Measurements from ENCODE around the gene C1QL4.
"Not testable (repeated sequence)": the region's sequence is repeated elsewhere in the genome, so short reads cannot be mapped to it uniquely, and the experiment has no call there.

C1QL4 gene

GRCh38 chr12:49336645-49337584 lies at the start of gene C1QL4:
C1QL4 (minus strand) TSS chr12:49337188; CDS start chr12:49336477, 711 bp downstream.
- DNase-seq, result peak; percentile 83 to 89

- DNase-seq, result not testable (repeated sequence)
These were observed 43.2 kb upstream of the C1QL4 start for GRCh38 chr12:49380184-49380583.

GRCh38 chr12:49377386-49377785 lies 40.4 kb upstream of the C1QL4 start:
- DNase-seq, result no peak

- no peak for DNase-seq
These were observed 38.4 kb upstream of the C1QL4 start for GRCh38 chr12:49375406-49375805.

- no peak for DNase-seq
These were observed 33.6 kb upstream of the C1QL4 start for GRCh38 chr12:49370539-49370938.

GRCh38 chr12:49369411-49370145 lies 32.6 kb upstream of the C1QL4 start:
- DNase-seq, result peak in 1 of 2 donors; percentile 14

GRCh38 chr12:49368240-49368600 lies 31.2 kb upstream of the C1QL4 start:
- DNase-seq, result no peak

GRCh38 chr12:49367381-49368239 lies 30.6 kb upstream of the C1QL4 start, which contains the start of gene SPATS2:
SPATS2 (plus strand) TSS chr12:49367462; CDS start chr12:49461013, 93,551 bp downstream.
- no peak for DNase-seq

GRCh38 chr12:49366652-49367380 lies 29.8 kb upstream of the C1QL4 start:
- peak; percentile 87 to 88 for DNase-seq

GRCh38 chr12:49366096-49366651 lies 29.2 kb upstream of the C1QL4 start:
- no peak for DNase-seq

- DNase-seq, result no peak
These were observed 28.6 kb upstream of the C1QL4 start for GRCh38 chr12:49365542-49365941.

GRCh38 chr12:49364989-49365388 lies 28.0 kb upstream of the C1QL4 start:
- DNase-seq, result no peak

- no peak for DNase-seq
These were observed 25.1 kb upstream of the C1QL4 start for GRCh38 chr12:49362077-49362476.

- no peak for DNase-seq
These were observed 22.7 kb upstream of the C1QL4 start for GRCh38 chr12:49359671-49360070.

- peak; percentile 70 to 79 for DNase-seq
These were observed 21.6 kb upstream of the C1QL4 start for GRCh38 chr12:49358483-49359141.

GRCh38 chr12:49357103-49357678 lies 20.2 kb upstream of the C1QL4 start:
- DNase-seq, result peak in 1 of 2 donors; percentile 38

- no peak for DNase-seq
These were observed 18.9 kb upstream of the C1QL4 start for GRCh38 chr12:49355913-49356312.

GRCh38 chr12:49352351-49352750 lies 15.4 kb upstream of the C1QL4 start:
- DNase-seq, result no peak

- DNase-seq, result no peak
These were observed 12.3 kb upstream of the C1QL4 start for GRCh38 chr12:49349266-49349665.

GRCh38 chr12:49348781-49349180 lies 11.8 kb upstream of the C1QL4 start:
- DNase-seq, result no peak
